Brain microvascular endothelial cell (primary cell): ENCODE data around the gene DERA.

Experiments used
- DNase-seq: peaks from one replicate; pipeline ENCODE4 v3.0.0-alpha.2; 2020
- H3K27ac ChIP-seq: fragments of 250-450 bp; sonication (Bioruptor Pico); 2 replicates; pipeline ENCODE4 v1.5.1; 2020; ENCODE audit warnings: mild to moderate bottlenecking, moderate library complexity
- H3K27me3 ChIP-seq: fragments of 250-450 bp; sonication (Bioruptor Pico); replicated peaks from 2 replicates; pipeline ENCODE4 v1.5.1; 2020; ENCODE audit warnings: mild to moderate bottlenecking
- H3K36me3 ChIP-seq: fragments of 250-450 bp; sonication (Bioruptor Pico); replicated peaks from 2 replicates; pipeline ENCODE4 v1.5.1; 2020; ENCODE audit warnings: mild to moderate bottlenecking
- H3K4me3 ChIP-seq: 2 replicates; pipeline ENCODE4 v1.5.1; 2011; ENCODE audit warnings: low read depth, mild to moderate bottlenecking, control low read depth, low read length, moderate library complexity
- CTCF ChIP-seq: IDR thresholded peaks from 2 replicates; pipeline ENCODE4 v1.5.1; 2011; ENCODE audit warnings: low read depth, mild to moderate bottlenecking, moderate library complexity, low read length, control low read depth, inconsistent platforms; ENCODE audit errors: missing control alignments
- in situ Hi-C: cut with HindIII; loops from 2 replicates; pipeline ENCODE4 v1.10.0; 2017; ENCODE audit warnings: low sequenced_read_pairs, low pct_ligation_motif_present

Gene DERA

GRCh38 chr12:15979096-15980092 is 68.3 kb downstream of the DERA start:
- Histone ChIP-seq H3K27me3 (no peaks in the 10 kb centered on the region), H3K4me3 (no peak overlapping the region), H3K27ac (peak overlapping the region; percentile 66), H3K36me3 (no peaks in the 10 kb centered on the region)
- DNase-seq, result peak; percentile 42
- in situ Hi-C loops, result no loop called here
- peak; percentile 82 for TF ChIP-seq CTCF

GRCh38 chr12:15982071-15982470 is 70.9 kb downstream of the DERA start:
- Histone ChIP-seq H3K27ac (no peak overlapping the region), H3K36me3 (no peaks in the 10 kb centered on the region), H3K4me3 (no peak overlapping the region), H3K27me3 (no peaks in the 10 kb centered on the region)
- no peak for DNase-seq
- no peak for TF ChIP-seq CTCF
- in situ Hi-C loops, result no loop called here

- DNase-seq, result peak; percentile 26
- Histone ChIP-seq H3K36me3 (no peaks in the 10 kb centered on the region), H3K27ac (no peak overlapping the region)
Measured at GRCh38 chr12:15982471-15982870, 71.3 kb downstream of the DERA start.

GRCh38 chr12:15982921-15983320 is 71.8 kb downstream of the DERA start:
- H3K27me3 ChIP-seq, result no peaks in the 10 kb centered on the region
- H3K27ac ChIP-seq, result no peak overlapping the region
- H3K36me3 ChIP-seq, result peaks cover under 1% of the 10 kb centered on the region
- no peak for DNase-seq
- in situ Hi-C loops, result no loop called here
- no peak for TF ChIP-seq CTCF
- H3K4me3 ChIP-seq, result no peak overlapping the region

More at GRCh38 chr12:15982471-15982870, 71.3 kb downstream of the DERA start:
- peak; percentile 55 for TF ChIP-seq CTCF
- Histone ChIP-seq H3K27me3 (no peaks in the 10 kb centered on the region), H3K4me3 (no peak overlapping the region)
- in situ Hi-C loops, result no loop called here

GRCh38 chr12:15984097-15984800 is 73.1 kb downstream of the DERA start:
- in situ Hi-C loops, result no loop called here
- no peak for DNase-seq
- Histone ChIP-seq H3K27me3 (no peaks in the 10 kb centered on the region), H3K27ac (no peak overlapping the region), H3K36me3 (peaks cover 3% of the 10 kb centered on the region), H3K4me3 (no peak overlapping the region)
- no peak for TF ChIP-seq CTCF
